Measurements from ENCODE around the gene TAC4. TPM values are rescaled to one million over a fixed set of nuclear protein-coding genes. Genes with fewer than 3 reads are reported as not detected.
A peak's percentile ranks its signal among the peaks of the same experiment; 100 is the strongest.

TAC4 gene
- total and polyA plus RNA-seq, 10 donors, result not detected

GRCh38 chr17:49861150-49861884, 13.4 kb upstream of the TAC4 start:
- Histone ChIP-seq H3K9me3 (no peaks in the 10 kb centered on the region), H3K27ac (no peak overlapping the region), H3K4me1 (peaks cover 0 to 12% (median 0%) of the 10 kb centered on the region in 6 donors), H3K36me3 (no peaks in the 10 kb centered on the region), H3K4me3 (no peak overlapping the region), H3K27me3 (replicated peaks in 1 of 7) (peaks cover 0 to 41% (median 15%) of the 10 kb centered on the region in 7 donors)
- intact Hi-C loops (cut with DNase I; ENCODE audit: low total_unique reads), result loop anchor here (2.0 kb wide), 1 partner anchor 135 kb away; no protein-coding TSS in a partner anchor
- TF ChIP-seq, protein P1, sequence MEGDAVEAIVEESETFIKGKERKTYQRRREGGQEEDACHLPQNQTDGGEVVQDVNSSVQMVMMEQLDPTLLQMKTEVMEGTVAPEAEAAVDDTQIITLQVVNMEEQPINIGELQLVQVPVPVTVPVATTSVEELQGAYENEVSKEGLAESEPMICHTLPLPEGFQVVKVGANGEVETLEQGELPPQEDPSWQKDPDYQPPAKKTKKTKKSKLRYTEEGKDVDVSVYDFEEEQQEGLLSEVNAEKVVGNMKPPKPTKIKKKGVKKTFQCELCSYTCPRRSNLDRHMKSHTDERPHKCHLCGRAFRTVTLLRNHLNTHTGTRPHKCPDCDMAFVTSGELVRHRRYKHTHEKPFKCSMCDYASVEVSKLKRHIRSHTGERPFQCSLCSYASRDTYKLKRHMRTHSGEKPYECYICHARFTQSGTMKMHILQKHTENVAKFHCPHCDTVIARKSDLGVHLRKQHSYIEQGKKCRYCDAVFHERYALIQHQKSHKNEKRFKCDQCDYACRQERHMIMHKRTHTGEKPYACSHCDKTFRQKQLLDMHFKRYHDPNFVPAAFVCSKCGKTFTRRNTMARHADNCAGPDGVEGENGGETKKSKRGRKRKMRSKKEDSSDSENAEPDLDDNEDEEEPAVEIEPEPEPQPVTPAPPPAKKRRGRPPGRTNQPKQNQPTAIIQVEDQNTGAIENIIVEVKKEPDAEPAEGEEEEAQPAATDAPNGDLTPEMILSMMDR (IDR thresholded peaks at IDR 0.05 in 8 of 11, conservative IDR thresholded peaks at IDR 0.05 in 3 of 11), result peak; percentile 71 to 92 (median 90)
- TF ChIP-seq POLR2AphosphoS5 (IDR thresholded peaks at IDR 0.05), result no peak
- no peak for DNase-seq
- WGBS, 5 donors, result 39 to 46% (median 41%) methylated on average over 12 to 16 of the region's 16 CpGs

DNA sequence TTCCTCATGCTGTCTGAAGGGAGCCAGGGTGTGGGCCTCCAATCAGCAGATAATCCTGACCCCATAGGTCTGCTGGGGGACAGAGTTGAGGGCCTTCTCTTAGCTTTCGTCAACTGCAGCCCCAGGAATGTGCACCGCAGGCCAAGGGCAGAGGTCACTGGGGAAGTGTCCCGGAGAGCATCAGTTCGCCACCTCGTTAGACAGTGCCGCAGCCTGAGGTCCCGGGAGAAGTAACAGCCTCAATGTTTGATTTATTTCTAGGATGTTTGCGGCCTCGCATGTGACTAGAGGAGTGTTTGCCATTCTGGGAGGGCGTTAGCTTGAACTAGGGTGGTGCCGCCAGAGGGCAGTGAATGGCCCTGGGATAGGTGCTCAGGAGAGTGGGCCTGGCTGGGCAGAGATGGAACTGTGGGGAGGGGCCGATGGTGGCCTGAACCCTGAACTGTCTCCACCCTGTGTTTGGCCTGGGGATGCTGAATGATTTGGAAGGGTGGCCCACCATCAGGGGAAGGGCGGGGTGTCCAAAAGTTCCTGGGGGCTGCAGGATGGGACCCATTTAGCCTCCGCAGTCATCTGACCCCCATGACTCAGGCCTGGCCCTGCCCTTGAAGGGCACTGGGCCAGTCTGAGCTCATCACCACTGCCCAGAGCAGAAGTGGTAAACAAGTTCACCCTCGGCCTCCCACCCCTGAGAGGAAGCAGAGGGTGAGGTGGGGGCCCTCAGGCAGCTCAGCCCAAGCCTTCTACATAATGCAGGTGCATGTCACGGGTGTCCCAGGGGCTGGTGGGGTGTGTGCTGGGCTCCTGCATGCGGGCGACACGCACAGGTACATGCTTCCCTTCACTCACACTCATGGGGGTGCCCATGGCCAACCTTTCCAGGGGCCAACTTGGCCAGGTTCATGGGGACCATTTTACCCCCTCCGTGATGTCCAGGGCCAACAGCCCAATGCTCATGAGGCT, 12.4 kb upstream of the TAC4 start:
- Histone ChIP-seq H3K4me1 (peaks cover 0 to 12% (median 0%) of the 10 kb centered on the region in 6 donors), H3K4me3 (no peak overlapping the region), H3K36me3 (no peaks in the 10 kb centered on the region), H3K9me3 (no peaks in the 10 kb centered on the region), H3K27ac (no peak overlapping the region), H3K27me3 (replicated peaks in 1 of 7) (peaks cover 0 to 41% (median 15%) of the 10 kb centered on the region in 7 donors)
- DNase-seq, result no peak
- intact Hi-C loops (cut with DNase I; ENCODE audit: low total_unique reads), result loop anchor here (2.0 to 10.0 kb wide), 2 partner anchors 137 to 155 kb away; partner anchors contain the start of gene SLC35B1
- WGBS, 5 donors, result 76 to 84% (median 77%) methylated on average over 16 to 20 of the region's 20 CpGs
- TF ChIP-seq POLR2A (IDR thresholded peaks at IDR 0.05), result no peak
- TF ChIP-seq POLR2AphosphoS5 (IDR thresholded peaks at IDR 0.05), result no peak
- TF ChIP-seq, protein P1 (IDR thresholded peaks at IDR 0.05 in 8 of 11, conservative IDR thresholded peaks at IDR 0.05 in 3 of 11), result no peak

- DNase-seq, result no peak
- intact Hi-C loops (cut with DNase I; ENCODE audit: low total_unique reads), result loop anchor here (10.0 kb wide), 1 partner anchor 154 kb away; the partner anchor contains the start of gene SLC35B1
- H3K9me3 ChIP-seq, result no peaks in the 10 kb centered on the region
- H3K36me3 ChIP-seq, result no peaks in the 10 kb centered on the region
- H3K4me1 ChIP-seq, result peaks cover 0 to 12% (median 0%) of the 10 kb centered on the region in 6 donors
- TF ChIP-seq, protein P1 (IDR thresholded peaks at IDR 0.05 in 8 of 11, conservative IDR thresholded peaks at IDR 0.05 in 3 of 11), result no peak
- TF ChIP-seq POLR2AphosphoS5 (IDR thresholded peaks at IDR 0.05), result no peak
- TF ChIP-seq POLR2A (IDR thresholded peaks at IDR 0.05), result no peak
- WGBS, 5 donors, result 17 to 40% (median 32%) methylated on average over 6 of the region's 6 CpGs
- no peak overlapping the region for H3K27ac ChIP-seq
- H3K27me3 ChIP-seq (replicated peaks in 1 of 7), result peaks cover 0 to 41% (median 15%) of the 10 kb centered on the region in 7 donors
- H3K4me3 ChIP-seq, result no peak overlapping the region
These were observed 10.9 kb upstream of the TAC4 start for GRCh38 chr17:49858796-49859195.
